SU-DHL-6 (cell line): ENCODE measurements around the gene RAD23B.
A peak's percentile ranks its signal among the peaks of the same experiment; 100 is the strongest.
"Not testable (repeated sequence)": the region's sequence is repeated elsewhere in the genome, so short reads cannot be mapped to it uniquely, and the experiment has no call there.

Experiments
- H2AFZ ChIP-seq: fragments of 200-600 bp; sonication (generic); 2 replicates; pipeline ENCODE4 v1.6.1; 2014; ENCODE audit warnings: low read depth, mild to moderate bottlenecking, moderate library complexity, mixed read lengths, antibody characterized with exemption, low read length; ENCODE audit not compliant: severe bottlenecking
- H3F3A ChIP-seq: fragments of 200-600 bp; shearing (Covaris generic); 2 replicates; pipeline ENCODE4 v1.6.0; 2016; ENCODE audit warnings: antibody characterized with exemption, mild to moderate bottlenecking; ENCODE audit not compliant: insufficient read depth
- H3K27ac ChIP-seq: fragments of 200-600 bp; sonication (generic); 2 replicates; pipeline ENCODE4 v1.5.1; 2016; ENCODE audit warnings: low read depth, mild to moderate bottlenecking, low read length, moderate library complexity, mixed read lengths
- H3K27me3 ChIP-seq: fragments of 200-600 bp; sonication (generic), shearing (Covaris generic); 2 replicates; pipeline ENCODE4 v1.6.0; 2014; ENCODE audit warnings: mild to moderate bottlenecking, low read length
- H3K36me3 ChIP-seq: fragments of 200-600 bp; sonication (generic); 2 replicates; pipeline ENCODE4 v1.6.1; 2014; ENCODE audit warnings: mild to moderate bottlenecking, low read length, mixed read lengths
- H3K4me2 ChIP-seq: fragments of 300-600, 200-600 bp; shearing (Covaris generic), sonication (generic); 2 replicates; pipeline ENCODE4 v1.6.0; 2014; ENCODE audit warnings: low read length, low read depth, mild to moderate bottlenecking; ENCODE audit not compliant: poor library complexity, severe bottlenecking
- H3K4me3 ChIP-seq: fragments of 200-600 bp; sonication (generic); 2 replicates; pipeline ENCODE4 v1.5.1; 2014; ENCODE audit warnings: antibody characterized with exemption, low read length, mild to moderate bottlenecking, mixed read lengths; ENCODE audit not compliant: insufficient read depth, poor library complexity, severe bottlenecking
- H3K79me2 ChIP-seq: fragments of 200-600 bp; sonication (generic); 2 replicates; pipeline ENCODE4 v1.6.1; 2014; ENCODE audit warnings: mild to moderate bottlenecking, low read length, moderate library complexity; ENCODE audit not compliant: insufficient read depth
- H3K9ac ChIP-seq: fragments of 200-600 bp; sonication (generic); 2 replicates; pipeline ENCODE4 v1.7.0; 2014; ENCODE audit warnings: mild to moderate bottlenecking, low read length
- H3K9me2 ChIP-seq: fragments of 200-600 bp; sonication (generic); replicated peaks from 2 replicates; pipeline ENCODE4 v1.6.1; 2014; ENCODE audit warnings: low read length; ENCODE audit not compliant: insufficient read depth
- H3K9me3 ChIP-seq: fragments of 200-600 bp; sonication (generic); 2 replicates; pipeline ENCODE4 v1.6.1; 2014; ENCODE audit warnings: low read length, mixed read lengths; ENCODE audit not compliant: insufficient read depth
- H4K20me1 ChIP-seq: fragments of 200-600 bp; sonication (generic); 2 replicates; pipeline ENCODE4 v1.6.1; 2014; ENCODE audit warnings: low read depth, mild to moderate bottlenecking, antibody characterized with exemption, low read length, moderate library complexity, mixed read lengths
- CTCF ChIP-seq: fragments of 200-600 bp; sonication (generic); IDR thresholded peaks from one replicate; pipeline ENCODE4 v1.5.1; 2017; ENCODE audit warnings: antibody characterized with exemption, mild to moderate bottlenecking, low read length, moderate library complexity; ENCODE audit not compliant: insufficient read depth, poor library complexity, severe bottlenecking
- EZH2phosphoT487 ChIP-seq: fragments of 200-600 bp; sonication (generic), shearing (Covaris generic); conservative IDR thresholded peaks from 2 replicates; pipeline ENCODE4 v1.6.1; 2018; ENCODE audit warnings: mild to moderate bottlenecking, antibody characterized with exemption, low read length, moderate library complexity, mixed read lengths

The RAD23B gene

GRCh38 chr9:107258919-107259318, 24.2 kb upstream of the RAD23B start:
- H3K27me3 ChIP-seq, result no peaks in the 10 kb centered on the region
- H3K79me2 ChIP-seq, result no peaks in the 10 kb centered on the region
- no peaks in the 10 kb centered on the region for H3K9me3 ChIP-seq
- no peak for TF ChIP-seq CTCF
- no peak for TF ChIP-seq EZH2phosphoT487
- H3K9me2 ChIP-seq, result no peaks in the 10 kb centered on the region
- H3K9ac ChIP-seq, result no peak overlapping the region
- H4K20me1 ChIP-seq, result no peaks in the 10 kb centered on the region
- no peak overlapping the region for H2AFZ ChIP-seq
- no peak overlapping the region for H3K4me3 ChIP-seq
- H3K27ac ChIP-seq, result no peak overlapping the region
- no peaks in the 10 kb centered on the region for H3K36me3 ChIP-seq
- no peaks in the 10 kb centered on the region for H3F3A ChIP-seq
- no peak overlapping the region for H3K4me2 ChIP-seq

GRCh38 chr9:107259751-107260313, 23.2 kb upstream of the RAD23B start:
- H3F3A ChIP-seq, H3K79me2 ChIP-seq, H3K27me3 ChIP-seq, H3K27ac ChIP-seq, H3K9me2 ChIP-seq, H2AFZ ChIP-seq, H3K4me3 ChIP-seq, H3K9ac ChIP-seq, H3K36me3 ChIP-seq, H3K9me3 ChIP-seq, H4K20me1 ChIP-seq: not testable (repeated sequence)
- peak overlapping the region; percentile 35 for H3K4me2 ChIP-seq

GRCh38 chr9:107260437-107261081, 22.5 kb upstream of the RAD23B start:
- Histone ChIP-seq H3F3A (no peaks in the 10 kb centered on the region), H3K9me3 (no peaks in the 10 kb centered on the region), H3K4me2 (peak overlapping the region; percentile 35), H4K20me1 (no peaks in the 10 kb centered on the region), H3K27ac (no peak overlapping the region), H3K9ac (no peak overlapping the region), H3K4me3 (no peak overlapping the region), H3K9me2 (no peaks in the 10 kb centered on the region), H2AFZ (no peak overlapping the region), H3K36me3 (no peaks in the 10 kb centered on the region), H3K79me2 (no peaks in the 10 kb centered on the region), H3K27me3 (no peaks in the 10 kb centered on the region)
- no peak for TF ChIP-seq EZH2phosphoT487
- TF ChIP-seq CTCF, result no peak

GRCh38 chr9:107261106-107261505, 22.0 kb upstream of the RAD23B start:
- Histone ChIP-seq H3K9me2 (no peaks in the 10 kb centered on the region), H3K79me2 (no peaks in the 10 kb centered on the region), H3K4me2 (peak overlapping the region; percentile 35), H3K9me3 (no peaks in the 10 kb centered on the region), H4K20me1 (no peaks in the 10 kb centered on the region), H3K27ac (no peak overlapping the region), H3F3A (no peaks in the 10 kb centered on the region), H3K36me3 (no peaks in the 10 kb centered on the region), H3K4me3 (no peak overlapping the region), H3K9ac (no peak overlapping the region), H2AFZ (no peak overlapping the region), H3K27me3 (no peaks in the 10 kb centered on the region)
- TF ChIP-seq EZH2phosphoT487 (no peak), CTCF (no peak)
